Endothelial cell of umbilical vein (primary cell): ENCODE results near the gene NYAP1. TPM values are rescaled to one million over a fixed set of nuclear protein-coding genes. Genes with fewer than 3 reads are reported as not detected.

Experiments used
- BruUV-seq: library from RNA; stranded (reverse); fragments of 400-500 nt; replicated peaks from 2 replicates; lab custom pipeline; 2021; lab: Mats Ljungman, UMichigan
- CTCF ChIA-PET: fragments of 300-600, 350-600 bp; sonication (Branson Sonifier 250); formaldehyde crosslinking; loops from one replicate; lab custom pipeline; 2021; ENCODE audit warnings: antibody characterized with exemption, inconsistent platforms; lab: Charles Lee
- POLR2A ChIA-PET: fragments of 300-600, 350-600 bp; sonication (Branson Sonifier 250); formaldehyde crosslinking; loops from one replicate; lab custom pipeline; 2021; ENCODE audit warnings: antibody characterized with exemption, inconsistent platforms; lab: Charles Lee
- DNase-seq: peaks from one replicate; pipeline ENCODE4 v3.0.0-alpha.2; 2011; ENCODE audit warnings: low read depth, low spot score
- FAIRE-seq: peaks from 2 replicates; lab custom pipeline; 2011; peaks lifted over from hg19 to GRCh38; lab: Jason Lieb, UNC
- H2AFZ ChIP-seq: 2 replicates; pipeline ENCODE4 v1.6.0; 2012; ENCODE audit warnings: low read depth, low read length, control low read depth, inconsistent platforms
- H3K27ac ChIP-seq: 2 replicates; pipeline ENCODE4 v1.5.1; 2011; ENCODE audit warnings: low read depth, mild to moderate bottlenecking, control low read depth, low read length, moderate library complexity; ENCODE audit not compliant: insufficient read depth
- H3K27me3 ChIP-seq, 2 experiments: 2 replicates each; pipeline versions ENCODE4 v1.6.0 to v1.6.1; 2011; ENCODE audit warnings: low read length in 2 of 2, mixed read lengths in 1 of 2; ENCODE audit not compliant: control insufficient read depth in 2 of 2, insufficient read depth in 2 of 2
- H3K36me3 ChIP-seq, 2 experiments: 2 replicates in 1 of 2; 3 replicates in 1 of 2; pipeline ENCODE4 v1.5.1; 2011; ENCODE audit warnings: low read length in 2 of 2, mild to moderate bottlenecking in 1 of 2, moderate library complexity in 1 of 2; ENCODE audit not compliant: control insufficient read depth in 2 of 2, insufficient read depth in 2 of 2; ENCODE audit errors: extremely low read depth in 1 of 2
- H3K4me1 ChIP-seq: 3 replicates; pipeline ENCODE4 v1.5.1; 2011; ENCODE audit warnings: mild to moderate bottlenecking, low read length; ENCODE audit not compliant: control insufficient read depth, insufficient read depth; ENCODE audit errors: extremely low read depth
- H3K4me2 ChIP-seq: 2 replicates; pipeline ENCODE4 v1.6.1; 2011; ENCODE audit warnings: low read length, control low read depth, mixed read lengths; ENCODE audit not compliant: insufficient read depth
- H3K4me3 ChIP-seq, 3 experiments: fragments of 200-600 bp in 1 of 3; sonication (generic), shearing (Covaris generic) in 1 of 3; replicated peaks in 1 of 3; 2 replicates each; pipeline ENCODE4 v1.5.1; 2011 to 2016; ENCODE audit warnings: control low read depth in 3 of 3, low read length in 3 of 3, mild to moderate bottlenecking in 2 of 3, inconsistent platforms in 1 of 3, low read depth in 1 of 3, moderate library complexity in 1 of 3; ENCODE audit not compliant: insufficient read depth in 1 of 3
- H3K79me2 ChIP-seq: 2 replicates; pipeline ENCODE4 v1.6.0; 2012; ENCODE audit warnings: low read length, inconsistent platforms; ENCODE audit not compliant: control insufficient read depth, insufficient read depth
- H3K9ac ChIP-seq: replicated peaks from 2 replicates; pipeline ENCODE3; 2011; ENCODE audit warnings: low read length, control low read depth; ENCODE audit not compliant: insufficient read depth; ENCODE audit errors: extremely low read depth
- H3K9me1 ChIP-seq: replicated peaks from 3 replicates; pipeline ENCODE4 v1.6.0; 2011; ENCODE audit warnings: mild to moderate bottlenecking, low read length; ENCODE audit not compliant: control insufficient read depth, insufficient read depth; ENCODE audit errors: extremely low read depth
- H3K9me3 ChIP-seq: replicated peaks from 2 replicates; pipeline ENCODE4 v1.5.1; 2012; ENCODE audit warnings: low read length, inconsistent platforms; ENCODE audit not compliant: control insufficient read depth, insufficient read depth
- H4K20me1 ChIP-seq: replicated peaks from 2 replicates; pipeline ENCODE3; 2011; ENCODE audit warnings: mild to moderate bottlenecking, low read length; ENCODE audit not compliant: control insufficient read depth, insufficient read depth; ENCODE audit errors: extremely low read depth
- CTCF ChIP-seq, 2 donors: IDR thresholded peaks; 1 replicate in 1 of 2; 2 replicates in 1 of 2; pipeline ENCODE4 v1.5.1; 2011; ENCODE audit warnings: low read length in 2 of 2, mild to moderate bottlenecking in 2 of 2, moderate library complexity in 2 of 2, control low read depth in 1 of 2, inconsistent platforms in 1 of 2, low read depth in 1 of 2; ENCODE audit not compliant: insufficient read depth in 1 of 2; ENCODE audit errors: extremely low read depth in 1 of 2
- EZH2 ChIP-seq: IDR thresholded peaks from 2 replicates; pipeline ENCODE4 v1.6.1; 2012; ENCODE audit warnings: borderline replicate concordance, low read depth, mild to moderate bottlenecking, moderate library complexity, low read length, inconsistent platforms; ENCODE audit not compliant: severe bottlenecking
- FOS ChIP-seq: IDR thresholded peaks from 2 replicates; pipeline ENCODE4 v1.6.1; 2011; ENCODE audit warnings: mild to moderate bottlenecking, low read length, moderate library complexity, borderline replicate concordance; ENCODE audit not compliant: insufficient read depth
- GATA2 ChIP-seq: IDR thresholded peaks from 2 replicates; pipeline ENCODE4 v1.7.0; 2011; ENCODE audit warnings: low read depth, mild to moderate bottlenecking, moderate library complexity, mixed read lengths, low read length; ENCODE audit not compliant: insufficient read length, insufficient read depth
- JUN ChIP-seq: IDR thresholded peaks from 2 replicates; pipeline ENCODE4 v1.6.1; 2011; ENCODE audit warnings: borderline replicate concordance, low read depth; ENCODE audit not compliant: insufficient read length, insufficient read depth
- MYC ChIP-seq: IDR thresholded peaks from one replicate; pipeline ENCODE4 v1.6.1; 2011; ENCODE audit warnings: mild to moderate bottlenecking, low read depth, low read length
- POLR2A ChIP-seq: IDR thresholded peaks from 2 replicates; pipeline ENCODE4 v1.6.1; 2012; ENCODE audit warnings: low read depth, mild to moderate bottlenecking, control low read depth, low read length
- POLR2AphosphoS5 ChIP-seq: IDR thresholded peaks from 2 replicates; pipeline ENCODE4 v1.6.1; 2012; ENCODE audit warnings: low read depth, mild to moderate bottlenecking, control low read depth, low read length, moderate library complexity; ENCODE audit not compliant: insufficient read depth
- dilution Hi-C: fragments of 300-500 bp; cut with MboI; formaldehyde crosslinking; loops from one replicate; pipeline ENCODE4 v1.15.0; 2019; ENCODE audit warnings: low sequenced_read_pairs; ENCODE audit not compliant: extremely low pct_ligation_motif_present
- intact Hi-C: fragments of 100-400 bp; cut with micrococcal nuclease; formaldehyde crosslinking; loops from one replicate; pipeline ENCODE4 v1.10.0; 2022
- polyA plus RNA-seq, 4 experiments: library from polyadenylated mRNA; depleted of rRNA in 3 of 4; stranded (reverse) in 3 of 4; unstranded in 1 of 4; fragments of >200 nt; gene quantifications; 2 replicates each; pipeline versions ENCODE4 v1.2.1 to v1.2.3, GENCODE V29; 2011 to 2012; ENCODE audit warnings: missing spikeins in 1 of 4
- total RNA-seq: library from RNA; stranded (reverse); gene quantifications from 2 replicates; pipeline ENCODE4 v1.2.3, GENCODE V29; 2021
- TF ChIP-seq, protein P1 (sequence below): IDR thresholded peaks from 2 replicates; pipeline ENCODE4 v1.6.1; 2011; ENCODE audit not compliant: insufficient read depth, insufficient read length

NYAP1 gene
- total and polyA plus RNA-seq, 2 donors (not counting 3 experiments of a cell fraction or from before 2014, with no cell fraction given), result 0.37 to 2.8 TPM

DNA sequence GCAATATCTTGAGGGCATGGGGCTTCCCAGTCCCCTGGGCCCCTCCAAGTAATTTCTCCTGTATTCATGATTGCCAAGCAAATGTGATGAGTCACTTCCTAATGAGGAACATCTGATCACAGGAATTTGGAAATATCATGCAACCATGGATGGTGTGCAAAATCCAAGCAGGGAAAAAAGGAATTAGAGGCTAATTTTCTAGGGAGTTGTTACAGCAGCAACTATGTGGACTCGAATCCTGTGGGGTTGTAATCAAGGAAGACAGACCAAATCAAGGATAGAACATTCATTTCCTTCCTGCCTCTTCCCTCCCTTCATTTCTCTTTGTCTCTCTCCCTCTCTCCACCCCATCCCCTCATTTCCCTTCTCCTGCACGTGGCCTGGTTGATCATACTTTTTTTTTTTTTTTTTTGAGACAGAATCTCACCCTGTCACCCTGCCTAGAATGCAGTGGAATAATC is 31.4 kb downstream of the NYAP1 start:
- Histone ChIP-seq H2AFZ (peak overlapping the region; percentile 69), H3K4me2 (peak overlapping the region; percentile 37), H3K9me3 (no peaks in the 10 kb centered on the region), H3K4me3 (no peak overlapping the region), H3K27ac (peak overlapping the region; percentile 25), H3K9ac (no peak overlapping the region), H3K9me1 (no peaks in the 10 kb centered on the region), H3K79me2 (no peaks in the 10 kb centered on the region), H3K27me3 (no peaks in the 10 kb centered on the region), H3K36me3 (no peaks in the 10 kb centered on the region), H3K4me1 (peaks cover 12% of the 10 kb centered on the region), H4K20me1 (no peaks in the 10 kb centered on the region)
- no TSS peak for BruUV-seq
- ChIA-PET CTCF (interaction anchor here (1.1 to 1.6 kb wide), 4 partner anchors 9 to 45 kb away, joined by 4 to 8 read pairs (median 4); no protein-coding TSS in a partner anchor), POLR2A (no interaction called here)
- dilution Hi-C loops (no loop called here), intact Hi-C loops (no loop called here)
- FAIRE-seq (peak; percentile 90), DNase-seq (peak; percentile 60)
- TF ChIP-seq POLR2AphosphoS5, result peak; percentile 20
- TF ChIP-seq JUN, result peak; percentile 74
- TF ChIP-seq FOS, result peak; percentile 66
- TF ChIP-seq, protein P1, sequence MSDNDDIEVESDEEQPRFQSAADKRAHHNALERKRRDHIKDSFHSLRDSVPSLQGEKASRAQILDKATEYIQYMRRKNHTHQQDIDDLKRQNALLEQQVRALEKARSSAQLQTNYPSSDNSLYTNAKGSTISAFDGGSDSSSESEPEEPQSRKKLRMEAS, result no peak

DNA sequence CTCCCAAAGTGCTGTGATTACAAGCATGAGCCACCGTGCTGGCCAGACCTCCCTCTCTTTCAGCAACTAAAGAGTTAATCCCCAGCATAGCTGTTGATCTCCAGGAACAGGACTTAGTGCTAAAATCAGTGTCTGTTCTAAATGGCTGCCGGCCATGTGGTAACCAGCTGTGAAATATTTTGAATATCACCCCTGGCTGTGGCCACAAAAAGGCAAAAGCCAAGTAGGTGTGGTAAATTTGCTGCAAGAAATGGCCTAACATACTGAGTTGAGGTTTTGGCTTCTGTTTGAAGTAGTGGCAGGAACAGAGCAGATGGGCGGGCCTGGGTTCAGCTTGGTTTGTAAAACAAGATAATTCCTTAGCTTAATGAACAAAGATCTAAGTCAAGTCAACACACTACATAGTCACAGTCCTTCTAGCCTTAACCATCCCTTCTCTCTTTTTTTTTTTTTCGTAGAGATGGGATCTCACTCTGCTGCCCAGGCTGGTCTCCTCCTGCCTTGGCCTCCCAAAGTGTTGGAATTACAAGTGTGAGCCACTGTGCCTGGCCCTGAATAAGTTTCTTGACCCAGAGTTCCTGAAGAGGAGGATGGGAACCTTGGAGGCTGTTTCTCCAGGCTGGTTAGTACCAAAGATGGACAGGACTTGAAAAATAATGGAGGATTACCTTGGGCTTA is 32.5 kb downstream of the NYAP1 start:
- Histone ChIP-seq H4K20me1 (no peaks in the 10 kb centered on the region), H3K4me3 (no peak overlapping the region), H3K9ac (no peak overlapping the region), H3K9me1 (no peaks in the 10 kb centered on the region), H3K4me1 (peaks cover 12% of the 10 kb centered on the region), H3K27me3 (no peaks in the 10 kb centered on the region), H3K4me2 (no peak overlapping the region), H3K9me3 (no peaks in the 10 kb centered on the region), H2AFZ (no peak overlapping the region), H3K79me2 (no peaks in the 10 kb centered on the region), H3K36me3 (no peaks in the 10 kb centered on the region), H3K27ac (no peak overlapping the region)
- DNase-seq, result no peak
- POLR2A ChIA-PET, result no interaction called here
- FAIRE-seq, result no peak
- TF ChIP-seq GATA2, result no peak
- TF ChIP-seq POLR2AphosphoS5, result no peak
- TF ChIP-seq EZH2, result no peak
- TF ChIP-seq FOS, result no peak
- no peak for TF ChIP-seq JUN
- TF ChIP-seq MYC, result no peak
- TF ChIP-seq, protein P1, result no peak
- TF ChIP-seq CTCF (IDR thresholded peaks at IDR 0.05; ENCODE audit: extremely low read depth in 1 of 2, insufficient read depth in 1 of 2, low read depth in 1 of 2, low read length in 2 of 2), result no peak
- TF ChIP-seq POLR2A, result no peak
- CTCF ChIA-PET, result interaction anchor here (1.1 to 1.4 kb wide), 3 partner anchors 10 to 33 kb away, joined by 4 to 5 read pairs (median 4); no protein-coding TSS in a partner anchor
- intact Hi-C loops, result no loop called here
- dilution Hi-C loops, result no loop called here
- BruUV-seq, result no TSS peak
